CD4-positive, alpha-beta memory T cell (primary cell): ENCODE results near the gene NDE1. TPM values are rescaled to one million over a fixed set of nuclear protein-coding genes. Genes with fewer than 3 reads are reported as not detected.
"Not testable (repeated sequence)": the region's sequence is repeated elsewhere in the genome, so short reads cannot be mapped to it uniquely, and the experiment has no call there.

Experiments used
- CTCF ChIA-PET: fragments of 350-600 bp; sonication (Branson Sonifier 250); formaldehyde crosslinking; loops from one replicate; lab custom pipeline; 2021; ENCODE audit warnings: inconsistent platforms; ENCODE audit not compliant: partially characterized antibody; lab: Charles Lee
- POLR2A ChIA-PET: fragments of 350-600 bp; sonication (Branson Sonifier 250); formaldehyde crosslinking; loops from one replicate; lab custom pipeline; 2021; ENCODE audit not compliant: partially characterized antibody; lab: Charles Lee
- DNase-seq, 5 donors: peaks; one replicate each; pipeline versions ENCODE4 v3.0.0 to v3.0.0-alpha.2; 2020 to 2022; ENCODE audit warnings: mixed read lengths in 1 of 5
- H3K27ac ChIP-seq: one replicate; pipeline ENCODE4 v1.7.0; 2013; ENCODE audit warnings: low read depth, low read length
- H3K27me3 ChIP-seq: 2 replicates; pipeline ENCODE4 v1.7.0; 2013; ENCODE audit warnings: mild to moderate bottlenecking, low read length, moderate library complexity; ENCODE audit not compliant: insufficient read depth
- H3K36me3 ChIP-seq: 2 replicates; pipeline ENCODE4 v1.7.0; 2013; ENCODE audit warnings: mild to moderate bottlenecking, low read length, moderate library complexity; ENCODE audit not compliant: insufficient read depth
- H3K4me1 ChIP-seq: 2 replicates; pipeline ENCODE4 v1.7.0; 2013; ENCODE audit warnings: mild to moderate bottlenecking, low read length, moderate library complexity; ENCODE audit not compliant: insufficient read depth
- H3K4me3 ChIP-seq, 2 donors: one replicate each; pipeline ENCODE4 v1.7.0; 2013; ENCODE audit warnings: low read length in 2 of 2, mild to moderate bottlenecking in 1 of 2
- H3K9me3 ChIP-seq, 2 donors: one replicate each; pipeline ENCODE4 v1.7.0; 2013; ENCODE audit warnings: low read length in 2 of 2, control low read depth in 1 of 2; ENCODE audit not compliant: control insufficient read depth in 1 of 2
- H3K27ac Mint-ChIP-seq, 7 donors: one replicate each; pipeline ENCODE4 v1.8.0; 2020 to 2021; ENCODE audit warnings: mixed read lengths in 7 of 7, mild to moderate bottlenecking in 6 of 7, inconsistent platforms in 3 of 7, moderate library complexity in 3 of 7
- H3K27me3 Mint-ChIP-seq, 2 donors: one replicate each; pipeline ENCODE4 v1.8.0; 2020 to 2021; ENCODE audit warnings: mixed read lengths in 2 of 2
- H3K36me3 Mint-ChIP-seq, 2 donors: one replicate each; pipeline ENCODE4 v1.8.0; 2020 to 2021; ENCODE audit warnings: mixed read lengths in 2 of 2, inconsistent platforms in 1 of 2, mild to moderate bottlenecking in 1 of 2
- H3K4me1 Mint-ChIP-seq, 4 donors: one replicate each; pipeline ENCODE4 v1.8.0; 2020 to 2021; ENCODE audit warnings: mixed read lengths in 4 of 4, mild to moderate bottlenecking in 1 of 4
- H3K4me3 Mint-ChIP-seq, 8 donors: one replicate each; pipeline ENCODE4 v1.8.0; 2020 to 2021; ENCODE audit warnings: mixed read lengths in 8 of 8, mild to moderate bottlenecking in 7 of 8, moderate library complexity in 6 of 8, inconsistent platforms in 3 of 8
- H3K9me3 Mint-ChIP-seq, 8 donors: one replicate each; pipeline ENCODE4 v1.8.0; 2020 to 2021; ENCODE audit warnings: mixed read lengths in 8 of 8, mild to moderate bottlenecking in 5 of 8, inconsistent platforms in 3 of 8, moderate library complexity in 1 of 8
- intact Hi-C: fragments of 100-400 bp; cut with micrococcal nuclease; formaldehyde crosslinking; loops from one replicate; pipeline ENCODE4 v1.15.1; 2023
- polyA plus RNA-seq, 2 donors: library from polyadenylated mRNA; unstranded; fragments of 300-500 nt; fragmentation: Illumina TruSeq; gene quantifications; one replicate each; pipeline ENCODE4 v1.2.3, GENCODE V29; 2021
- total RNA-seq, 2 experiments: library from RNA; stranded (reverse); gene quantifications; one replicate each; pipeline ENCODE4 v1.2.3, GENCODE V29; 2021

Gene NDE1
- total and polyA plus RNA-seq, 4 experiments from 2014 or later, result 15.3 to 128 (median 93.8) TPM

- ChIA-PET CTCF (interaction anchor here (0.9 to 4.7 kb wide), 12 partner anchors 8 to 218 kb away, joined by 3 to 31 read pairs (median 15); no protein-coding TSS in a partner anchor), POLR2A (interaction anchor here (0.6 to 5.3 kb wide), 9 partner anchors 10 to 85 kb away, joined by 3 to 83 read pairs (median 15); no protein-coding TSS in a partner anchor)
- Histone ChIP-seq H3K27ac (peak overlapping the region; percentile 91), H3K4me1 (peaks cover 42% of the 10 kb centered on the region), H3K36me3 (no peaks in the 10 kb centered on the region), H3K27me3 (no peaks in the 10 kb centered on the region), H3K4me3 (peak overlapping the region in 1 of 2 donors; percentile 95), H3K9me3 (no peaks in the 10 kb centered on the region)
- H3K9me3 Mint-ChIP-seq, result no peaks in the 10 kb centered on the region
- H3K4me3 Mint-ChIP-seq, result peak overlapping the region; percentile 9 to 95 (median 92)
- intact Hi-C loops, result loop anchor here (5.0 kb wide), 1 partner anchor 243 kb away; the partner anchor contains the start of gene CEP20
- no peak for DNase-seq
- H3K27ac Mint-ChIP-seq, result peak overlapping the region; percentile 99
- H3K27me3 Mint-ChIP-seq, result no peaks in the 10 kb centered on the region
- H3K36me3 Mint-ChIP-seq, result peaks cover 3 to 15% of the 10 kb centered on the region in 2 donors
- peaks cover 22 to 47% (median 33%) of the 10 kb centered on the region in 4 donors for H3K4me1 Mint-ChIP-seq
These were observed 5.6 kb upstream of the NDE1 start for GRCh38 chr16:15644267-15644961.

GRCh38 chr16:15644962-15645465 is 5.0 kb upstream of the NDE1 start:
- H3K4me3 ChIP-seq, H3K27me3 ChIP-seq, H3K9me3 ChIP-seq, H3K27me3 Mint-ChIP-seq, H3K27ac Mint-ChIP-seq, H3K27ac ChIP-seq, H3K36me3 ChIP-seq, H3K9me3 Mint-ChIP-seq, DNase-seq: not testable (repeated sequence)
- Mint-ChIP-seq H3K4me3 (peak overlapping the region in 2 of 8 donors; percentile 21 to 41), H3K4me1 (peaks cover 20 to 47% (median 32%) of the 10 kb centered on the region in 4 donors), H3K36me3 (peaks cover 0 to 13% of the 10 kb centered on the region in 2 donors)
- peaks cover 40% of the 10 kb centered on the region for H3K4me1 ChIP-seq
- CTCF ChIA-PET, result interaction anchor here (1.3 to 4.7 kb wide), 4 partner anchors 10 to 218 kb away, joined by 3 to 29 read pairs (median 16); no protein-coding TSS in a partner anchor
- POLR2A ChIA-PET, result interaction anchor here (4.0 to 5.3 kb wide), 2 partner anchors 26 to 53 kb away, joined by 71 to 83 read pairs; no protein-coding TSS in a partner anchor
- intact Hi-C loops, result loop anchor here (5.0 kb wide), 1 partner anchor 242 kb away; the partner anchor contains the start of gene CEP20

- H3K36me3 ChIP-seq, POLR2A ChIA-PET, H3K9me3 Mint-ChIP-seq, H3K27me3 Mint-ChIP-seq, H3K4me3 Mint-ChIP-seq, H3K27ac ChIP-seq, H3K4me3 ChIP-seq, DNase-seq, H3K27me3 ChIP-seq, intact Hi-C loops, H3K9me3 ChIP-seq: not testable (repeated sequence)
- Mint-ChIP-seq H3K4me1 (peaks cover 17 to 43% (median 23%) of the 10 kb centered on the region in 4 donors), H3K27ac (peak overlapping the region in 1 of 7 donors; percentile 83), H3K36me3 (peaks cover 0 to 20% of the 10 kb centered on the region in 2 donors)
- CTCF ChIA-PET, result interaction anchor here (0.6 to 2.6 kb wide), 3 partner anchors 13 to 203 kb away, joined by 4 to 10 read pairs (median 4); no protein-coding TSS in a partner anchor
- peaks cover 30% of the 10 kb centered on the region for H3K4me1 ChIP-seq
These were observed 3.3 kb upstream of the NDE1 start for GRCh38 chr16:15646557-15647293.

- H3K27ac ChIP-seq, result no peak overlapping the region
- H3K4me1 Mint-ChIP-seq, result peaks cover 13 to 43% (median 23%) of the 10 kb centered on the region in 4 donors
- peaks cover 32% of the 10 kb centered on the region for H3K4me1 ChIP-seq
- peak overlapping the region in 3 of 7 donors; percentile 17 to 83 (median 66) for H3K27ac Mint-ChIP-seq
- no peaks in the 10 kb centered on the region for H3K9me3 Mint-ChIP-seq
- peaks cover 5% of the 10 kb centered on the region for H3K36me3 ChIP-seq
- H3K36me3 Mint-ChIP-seq, result peaks cover 0 to 21% of the 10 kb centered on the region in 2 donors
- no peaks in the 10 kb centered on the region for H3K27me3 ChIP-seq
- no peaks in the 10 kb centered on the region for H3K9me3 ChIP-seq
- intact Hi-C loops, result no loop called here
- H3K4me3 ChIP-seq, result no peak overlapping the region
- ChIA-PET POLR2A (interaction anchor here (1.3 kb wide), 1 partner anchor 12 kb away, joined by 3 read pairs; no protein-coding TSS in a partner anchor), CTCF (interaction anchor here (2.6 kb wide), 1 partner anchor 12 kb away, joined by 10 read pairs; no protein-coding TSS in a partner anchor)
- peak overlapping the region in 2 of 8 donors; percentile 17 to 35 for H3K4me3 Mint-ChIP-seq
- no peak for DNase-seq
- no peaks in the 10 kb centered on the region for H3K27me3 Mint-ChIP-seq
These were observed 2.6 kb upstream of the NDE1 start for GRCh38 chr16:15647294-15648014.

GRCh38 chr16:15648135-15648730 is 1.8 kb upstream of the NDE1 start:
- Histone ChIP-seq H3K9me3 (no peaks in the 10 kb centered on the region), H3K4me1 (peaks cover 40% of the 10 kb centered on the region), H3K4me3 (no peak overlapping the region), H3K36me3 (peaks cover 7% of the 10 kb centered on the region), H3K27ac (no peak overlapping the region), H3K27me3 (no peaks in the 10 kb centered on the region)
- DNase-seq, result no peak
- Mint-ChIP-seq H3K9me3 (no peaks in the 10 kb centered on the region), H3K4me1 (peaks cover 17 to 47% (median 30%) of the 10 kb centered on the region in 4 donors), H3K36me3 (peaks cover 4 to 24% of the 10 kb centered on the region in 2 donors), H3K27ac (peak overlapping the region in 2 of 7 donors; percentile 35 to 83), H3K27me3 (no peaks in the 10 kb centered on the region), H3K4me3 (peak overlapping the region in 1 of 8 donors; percentile 100)
- CTCF ChIA-PET, result no interaction called here
- intact Hi-C loops, result no loop called here
- POLR2A ChIA-PET, result interaction anchor here (1.0 to 1.3 kb wide), 2 partner anchors 10 to 13 kb away, joined by 3 read pairs; no protein-coding TSS in a partner anchor

- H3K4me3 ChIP-seq, result peak overlapping the region; percentile 28 to 76
- peak overlapping the region; percentile 98 for H3K27ac ChIP-seq
- H3K36me3 ChIP-seq, H3K9me3 Mint-ChIP-seq, CTCF ChIA-PET, H3K27me3 Mint-ChIP-seq, DNase-seq, H3K9me3 ChIP-seq, H3K27me3 ChIP-seq, intact Hi-C loops: not testable (repeated sequence)
- POLR2A ChIA-PET, result interaction anchor here (0.6 to 3.1 kb wide), 5 partner anchors 9 to 674 kb away, joined by 3 to 12 read pairs (median 3); partner anchors contain the start of gene PDXDC1
- peak overlapping the region; percentile 82 to 100 (median 90) for H3K4me3 Mint-ChIP-seq
- H3K27ac Mint-ChIP-seq, result peak overlapping the region; percentile 90 to 96 (median 93)
- peaks cover 5 to 27% of the 10 kb centered on the region in 2 donors for H3K36me3 Mint-ChIP-seq
- H3K4me1 ChIP-seq, result peaks cover 44% of the 10 kb centered on the region
- peaks cover 17 to 45% (median 31%) of the 10 kb centered on the region in 4 donors for H3K4me1 Mint-ChIP-seq
These were observed 734 bp upstream of the NDE1 start for GRCh38 chr16:15649311-15649710.
